Right ventricle myocardium inferior (tissue), 1 donor: ENCODE measurements around the gene HOXB6. TPM values are rescaled to one million over a fixed set of nuclear protein-coding genes. Genes with fewer than 3 reads are reported as not detected.

ENCODE experiments used
- ATAC-seq: fragments of 200-7000 bp; cut with Tn5 transposase; one replicate; pipeline ENCODE4 v1.9.1; 2020; ENCODE audit warnings: mild to moderate bottlenecking, moderate library complexity
- DNase-seq: peaks from one replicate; pipeline ENCODE4 v3.0.0; 2021; ENCODE audit errors: missing footprints
- intact Hi-C: fragments of 100-400 bp; cut with DNase I; formaldehyde crosslinking; loops from one replicate; pipeline ENCODE4 v1.11.0; 2022
- total RNA-seq: library from RNA; stranded (reverse); fragmentation: NEBNext Ultra II Directional; extraction: Animal tissue kit (Norgen Biotek cat#: 25700); gene quantifications from one replicate; pipeline ENCODE4 v1.2.1, GENCODE V29; 2021
- donor health status: DM: no; HTN: yes; CAD: no; lungs with severe emphysema.

The HOXB6 gene
- total RNA-seq, 1 donor from 2014 or later = 0.57 TPM

GRCh38 chr17:48625495-48626244, 20.9 kb upstream of the HOXB6 start:
- DNase-seq (no peak), ATAC-seq (peak; percentile 26)
- intact Hi-C loops = no loop called here

GRCh38 chr17:48624544-48625494, 20.0 kb upstream of the HOXB6 start:
- ATAC-seq (no peak), DNase-seq (no peak)
- intact Hi-C loops = no loop called here

GRCh38 chr17:48624118-48624517, 19.3 kb upstream of the HOXB6 start:
- intact Hi-C loops = no loop called here
- ATAC-seq = no peak

GRCh38 chr17:48623583-48623982, 18.8 kb upstream of the HOXB6 start:
- ATAC-seq (no peak), DNase-seq (no peak)
- intact Hi-C loops = no loop called here

More at GRCh38 chr17:48624118-48624517, 19.3 kb upstream of the HOXB6 start:
- no peak for DNase-seq

- intact Hi-C loops = no loop called here
- ATAC-seq = no peak
- no peak for DNase-seq
Observed at GRCh38 chr17:48622857-48623256, 18.1 kb upstream of the HOXB6 start.

GRCh38 chr17:48621410-48622392, 16.9 kb upstream of the HOXB6 start:
- intact Hi-C loops = no loop called here
- no peak for DNase-seq
- ATAC-seq = no peak

- intact Hi-C loops = no loop called here
- DNase-seq (no peak), ATAC-seq (no peak)
Observed at GRCh38 chr17:48620461-48621139, 15.8 kb upstream of the HOXB6 start.

- DNase-seq (no peak), ATAC-seq (no peak)
- intact Hi-C loops = loop anchor here (2.0 to 10.0 kb wide), 4 partner anchors 19 to 595 kb away; no protein-coding TSS in a partner anchor
Observed at GRCh38 chr17:48619826-48620449, 15.2 kb upstream of the HOXB6 start.

- intact Hi-C loops = loop anchor here (1.0 to 10.0 kb wide), 5 partner anchors 18 to 594 kb away; no protein-coding TSS in a partner anchor
- ATAC-seq (peak; percentile 79), DNase-seq (peak; percentile 92)
Observed at GRCh38 chr17:48618256-48618896, 13.6 kb upstream of the HOXB6 start.

- intact Hi-C loops = loop anchor here (1.0 to 10.0 kb wide), 5 partner anchors 17 to 593 kb away; no protein-coding TSS in a partner anchor
- ATAC-seq (no peak), DNase-seq (no peak)
Observed at GRCh38 chr17:48617471-48618255, 12.9 kb upstream of the HOXB6 start.

- intact Hi-C loops = loop anchor here (5.0 to 10.0 kb wide), 3 partner anchors 265 to 592 kb away; no protein-coding TSS in a partner anchor
- no peak for DNase-seq
- no peak for ATAC-seq
Observed at GRCh38 chr17:48616717-48617470, 12.1 kb upstream of the HOXB6 start.

- DNase-seq (no peak), ATAC-seq (no peak)
- intact Hi-C loops = loop anchor here (5.0 to 10.0 kb wide), 3 partner anchors 264 to 591 kb away; no protein-coding TSS in a partner anchor
Observed at GRCh38 chr17:48615963-48616716, 11.4 kb upstream of the HOXB6 start.

- no peak for DNase-seq
- intact Hi-C loops = loop anchor here (5.0 to 10.0 kb wide), 3 partner anchors 263 to 591 kb away; no protein-coding TSS in a partner anchor
- ATAC-seq = no peak
Observed at GRCh38 chr17:48615047-48615962, 10.5 kb upstream of the HOXB6 start, which contains the start of gene HOXB8. HOXB8 (minus strand) TSS chr17:48615292; CDS start chr17:48614704, 588 bp downstream.
